Kidney tubule cell (primary cell): Measurements from ENCODE around the gene IQGAP2.
A peak's percentile ranks its signal among the peaks of the same experiment; 100 is the strongest.
"Not testable (repeated sequence)": the region's sequence is repeated elsewhere in the genome, so short reads cannot be mapped to it uniquely, and the experiment has no call there.

ENCODE experiments used
- DNase-seq: peaks from one replicate; pipeline ENCODE4 v3.0.0-alpha.2; 2018; ENCODE audit warnings: low spot score

IQGAP2 gene

DNA sequence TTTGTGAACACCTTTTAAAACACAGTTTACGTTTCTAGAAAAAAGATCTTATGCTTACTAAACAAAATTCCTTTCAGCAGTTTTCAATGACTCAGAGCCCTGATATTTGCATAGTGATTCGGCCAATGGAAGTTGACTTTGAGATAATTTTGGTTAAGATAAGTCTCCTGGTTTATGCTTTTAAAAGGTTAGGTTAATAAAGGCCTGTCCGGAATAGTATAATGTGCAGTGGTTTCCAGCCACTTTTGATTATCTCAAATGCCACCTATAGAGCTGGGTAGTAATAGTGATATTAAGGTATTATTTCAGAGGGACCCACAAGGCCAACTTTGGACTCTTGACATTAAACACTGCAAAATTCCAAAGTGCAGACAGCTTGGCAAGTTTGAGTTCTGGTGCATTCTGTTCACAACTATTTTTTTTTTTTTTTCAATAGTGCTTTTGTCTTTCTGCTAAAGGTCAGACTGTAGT is 134.0 kb downstream of the IQGAP2 start:
- DNase-seq: no peak

DNA sequence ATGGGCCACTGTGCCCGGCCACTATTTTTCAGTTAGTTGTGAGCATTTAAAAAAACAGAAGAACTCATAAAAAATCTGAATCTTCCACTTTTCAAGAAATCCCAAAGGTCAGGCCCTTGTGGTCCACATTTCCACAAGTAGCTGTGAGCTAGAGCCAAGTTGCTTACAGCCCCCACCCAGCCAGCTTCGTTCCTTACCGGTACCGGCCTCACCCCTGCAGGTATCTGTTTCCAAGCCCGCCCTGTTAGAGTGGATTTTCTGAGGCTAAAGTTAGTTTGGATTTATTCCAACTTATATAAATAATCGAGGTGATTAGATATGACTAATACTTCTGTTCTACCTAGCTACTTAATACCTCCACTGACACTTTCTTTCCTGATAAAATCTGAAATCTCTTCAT is 139.2 kb downstream of the IQGAP2 start:
- DNase-seq: no peak

DNA sequence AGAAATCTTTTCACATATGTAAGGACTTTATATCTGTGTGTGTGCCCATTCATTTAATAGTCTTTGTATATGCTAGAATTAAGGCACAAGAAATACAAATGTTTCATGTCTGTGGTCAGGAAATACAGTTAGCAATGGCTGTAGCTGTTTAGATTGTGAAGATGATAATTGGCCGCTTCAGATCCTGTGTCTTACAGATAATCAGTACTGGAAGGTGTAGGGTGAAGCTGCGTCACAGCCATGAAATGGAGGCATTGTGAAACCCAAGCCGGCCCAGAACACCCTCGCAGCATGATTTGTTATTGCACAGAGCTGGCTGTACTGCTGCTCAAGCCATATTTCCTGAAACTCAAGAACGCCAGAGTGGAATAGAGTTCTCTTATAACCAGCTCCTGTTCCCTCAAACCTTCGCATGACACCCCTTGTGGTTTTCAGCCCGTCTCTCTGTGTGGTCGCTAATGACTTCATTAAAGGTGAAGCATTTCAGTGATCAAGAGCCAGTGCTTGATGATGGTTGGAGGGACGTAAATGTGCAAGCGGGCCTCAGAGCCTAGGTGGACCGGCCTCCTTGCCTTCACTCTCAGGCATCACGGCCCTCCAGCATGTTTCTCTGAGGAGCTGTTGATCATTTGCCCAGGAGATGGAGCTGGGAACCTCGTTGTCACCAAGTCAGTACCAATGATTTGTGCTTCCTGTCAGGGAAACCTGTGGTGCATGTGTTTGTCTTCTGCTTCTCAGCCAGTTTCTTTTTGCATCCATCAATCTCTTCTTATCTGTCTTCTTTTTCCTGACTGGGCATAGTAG is 140.0 kb downstream of the IQGAP2 start:
- no peak for DNase-seq

DNA sequence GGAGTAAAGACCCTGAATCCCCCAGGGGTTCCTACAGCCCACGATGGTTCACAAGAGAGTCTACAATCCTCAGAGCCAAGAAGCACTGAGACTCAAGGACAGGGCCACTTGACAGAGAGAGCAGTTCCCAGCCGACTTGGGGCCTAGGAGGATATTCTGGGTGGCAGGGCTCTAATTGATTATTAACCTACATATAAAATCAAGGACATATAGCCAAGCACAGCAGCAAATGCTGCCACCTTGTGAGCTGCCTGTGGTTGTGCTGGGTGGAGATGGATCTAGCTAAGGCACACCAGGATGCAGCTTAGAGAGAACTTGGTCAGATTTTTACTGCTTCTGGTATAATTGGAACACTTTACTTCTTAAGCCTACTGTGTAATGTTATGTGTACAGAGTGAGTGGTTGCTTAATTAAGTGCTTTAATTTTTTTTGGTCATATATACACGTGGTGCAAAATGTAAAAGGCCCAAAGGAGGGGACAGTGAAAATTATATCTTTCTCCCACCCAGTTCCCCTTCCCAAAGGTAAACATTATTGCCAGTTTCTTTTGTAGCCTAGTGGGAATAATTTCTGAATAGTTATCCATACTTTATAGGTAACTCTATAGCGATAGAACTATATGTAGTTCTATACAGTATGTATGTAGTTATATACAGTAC is 141.3 kb downstream of the IQGAP2 start:
- DNase-seq: peak; percentile 67

DNA sequence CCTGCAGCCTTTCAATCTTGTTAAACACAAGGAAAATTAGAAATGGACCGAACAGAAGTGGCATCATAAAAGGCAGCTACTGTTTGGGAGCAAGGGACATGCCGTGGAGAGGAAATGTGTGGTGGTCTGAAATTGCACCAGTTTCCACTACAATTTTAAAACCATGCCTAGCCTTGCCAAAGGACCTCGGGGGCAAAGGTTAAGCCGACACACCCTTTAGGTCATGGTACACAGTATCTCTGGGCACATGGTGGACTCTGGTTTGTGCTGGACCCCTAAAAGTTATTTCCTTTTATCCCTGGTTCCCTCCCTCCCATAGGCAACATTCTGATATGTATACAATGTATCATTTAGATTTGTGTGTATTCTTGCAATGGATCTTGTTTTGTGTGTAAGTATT is 142.1 kb downstream of the IQGAP2 start:
- no peak for DNase-seq

DNA sequence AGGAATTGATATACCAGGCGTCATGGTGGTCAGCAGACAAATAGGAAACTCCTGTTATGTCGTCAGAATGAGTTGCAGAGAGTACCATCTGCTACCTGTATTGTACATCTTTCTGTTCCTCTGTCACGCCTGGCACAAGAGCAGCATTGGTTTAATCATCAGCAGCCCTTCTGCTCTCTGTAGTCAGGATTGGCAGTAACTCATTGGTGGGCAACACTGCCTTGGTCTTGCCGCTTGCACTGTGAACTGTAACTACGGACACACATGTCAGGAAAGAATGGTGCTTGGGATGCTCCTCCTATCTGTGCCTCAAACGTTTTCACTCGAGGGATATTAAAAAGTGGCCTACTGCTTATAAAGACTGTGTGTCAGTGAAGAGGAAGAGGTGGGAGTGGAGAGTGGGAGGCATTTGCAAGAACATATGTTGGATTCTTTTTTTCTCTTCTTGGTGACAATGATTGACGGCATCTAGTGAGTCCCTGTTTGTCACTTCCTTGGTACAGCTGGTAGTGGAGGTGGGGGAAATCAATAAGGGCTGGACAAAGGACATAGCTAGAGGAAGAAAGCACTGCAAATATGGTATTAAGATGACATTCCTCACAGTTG is 143.5 kb downstream of the IQGAP2 start:
- no peak for DNase-seq

DNA sequence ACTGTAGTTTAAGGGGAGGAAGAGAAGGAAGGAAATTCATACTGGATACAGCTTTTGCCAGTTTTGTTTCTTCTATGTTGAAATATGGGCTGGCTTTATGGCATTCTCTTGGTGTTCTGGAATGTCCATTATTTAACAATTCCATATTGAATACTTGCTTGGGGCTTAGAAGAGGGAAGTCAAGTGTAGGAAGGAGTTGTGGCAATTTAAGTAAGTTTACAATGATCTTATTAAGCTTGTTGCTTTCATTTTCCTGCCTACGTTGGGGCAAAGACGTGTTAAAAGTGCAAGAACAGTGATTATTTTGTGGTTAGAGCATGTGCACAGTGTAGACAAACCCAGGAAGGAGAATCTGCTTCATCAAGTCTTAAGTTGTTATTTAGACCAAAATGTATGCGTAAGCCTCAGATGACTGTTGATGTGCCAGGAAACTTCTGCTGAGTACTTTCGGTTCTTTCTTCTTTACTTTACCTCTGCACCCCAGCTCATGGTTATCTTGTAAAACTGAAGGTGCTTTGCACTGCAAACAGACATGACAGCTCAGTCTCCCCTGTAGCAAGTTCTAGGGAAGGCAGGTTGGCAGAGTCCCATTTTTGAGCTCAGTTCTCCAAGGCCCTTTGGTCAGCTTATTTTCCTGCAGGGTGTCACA is 144.3 kb downstream of the IQGAP2 start:
- DNase-seq: no peak

DNA sequence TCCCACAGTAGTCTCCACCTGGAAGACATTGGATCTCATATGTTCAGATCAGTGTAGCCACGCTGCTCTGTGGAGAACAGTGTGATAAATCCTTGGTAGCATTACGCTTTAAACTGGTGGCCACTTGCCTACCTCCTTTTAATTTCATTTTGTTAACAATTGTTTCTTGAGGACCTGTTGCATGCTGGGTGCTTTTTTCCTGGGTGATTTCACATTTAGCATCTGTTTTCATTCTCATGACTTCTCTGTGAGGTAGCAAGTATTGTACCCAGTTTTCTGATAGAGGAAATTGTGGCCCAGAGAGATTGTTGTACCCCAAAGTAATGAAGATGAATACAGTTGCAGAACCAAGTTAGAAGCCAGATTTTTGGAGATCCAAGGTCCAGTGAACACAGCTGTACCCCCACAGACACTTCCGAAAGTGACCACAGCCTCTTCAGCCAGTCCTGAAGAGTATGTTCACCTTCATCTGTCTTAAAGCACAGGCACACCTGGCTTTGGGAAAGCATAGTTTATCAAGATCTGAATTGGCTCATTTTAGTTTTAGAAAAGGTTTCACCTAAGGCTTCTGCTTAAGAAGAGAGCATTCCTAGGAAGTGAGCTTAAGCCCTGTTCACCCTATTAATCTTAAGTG is 144.9 kb downstream of the IQGAP2 start:
- no peak for DNase-seq

DNA sequence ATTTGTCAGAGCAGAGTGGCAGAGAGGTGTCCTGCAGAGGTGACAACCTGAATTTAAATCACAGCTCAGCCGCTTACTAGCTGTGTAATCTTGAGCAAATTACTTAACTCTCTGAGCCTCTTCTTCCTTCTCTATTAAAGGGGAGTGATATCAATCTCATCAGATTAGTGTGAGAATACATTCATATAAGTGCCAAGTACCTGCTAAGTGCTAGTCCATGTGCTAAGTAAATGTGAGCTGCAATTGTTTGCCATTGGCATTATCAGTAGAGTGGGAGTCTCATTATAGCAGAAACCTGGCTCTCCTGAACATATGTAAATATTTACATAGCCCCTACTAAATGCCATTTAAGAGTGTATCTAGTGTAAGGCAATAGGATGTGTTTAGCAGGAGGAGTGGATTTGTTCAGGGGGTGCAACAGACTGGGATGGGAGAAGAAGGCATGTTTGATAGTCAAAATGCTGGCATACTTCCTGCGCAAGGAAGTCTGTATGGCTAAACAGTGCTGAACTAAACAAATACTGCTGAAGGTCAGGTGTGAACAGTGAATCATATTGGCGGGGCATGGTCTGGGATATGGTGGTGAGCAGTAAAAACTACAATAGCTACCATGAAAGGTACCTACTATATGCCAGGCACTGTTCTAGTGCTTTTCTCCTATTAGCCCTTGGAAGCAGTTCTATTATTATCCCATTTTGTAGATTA is 145.6 kb downstream of the IQGAP2 start:
- DNase-seq: no peak

DNA sequence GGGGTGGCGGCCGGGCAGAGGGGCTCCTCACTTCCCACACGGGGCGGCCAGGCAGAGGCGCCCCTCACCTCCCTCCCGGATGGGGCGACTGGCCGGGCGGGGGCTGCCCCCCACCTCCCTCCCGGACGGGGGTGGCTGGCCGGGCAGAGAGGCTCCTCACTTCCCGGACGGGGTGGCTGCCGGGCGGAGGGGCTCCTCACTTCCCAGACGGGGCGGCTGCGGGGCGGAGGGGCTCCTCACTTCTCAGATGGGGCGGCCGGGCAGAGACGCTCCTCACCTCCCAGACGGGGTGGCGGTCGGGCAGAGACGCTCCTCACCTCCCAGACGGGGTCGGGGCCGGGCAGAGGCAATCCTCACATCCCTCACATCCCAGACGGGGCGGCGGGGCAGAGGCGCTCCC is 147.8 kb downstream of the IQGAP2 start:
- not testable (repeated sequence) for DNase-seq

DNA sequence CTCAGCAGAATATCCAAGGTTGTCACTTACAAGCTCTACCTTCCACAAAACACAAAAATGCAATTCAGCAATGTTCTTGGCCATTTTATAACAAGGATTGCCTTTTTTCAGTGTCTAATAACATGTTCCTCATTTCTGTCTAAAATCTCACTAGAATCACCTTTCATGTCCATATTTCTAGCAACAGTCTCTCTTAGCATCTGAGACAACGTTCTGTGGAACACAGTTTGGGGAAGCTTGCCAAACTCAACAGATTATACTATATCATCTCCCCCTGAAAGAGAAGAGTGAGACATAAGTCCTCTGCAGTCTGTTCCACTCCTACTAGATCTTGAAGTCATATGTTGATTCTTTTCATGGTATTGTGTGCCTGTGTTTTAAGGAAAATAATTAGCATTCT is 149.5 kb downstream of the IQGAP2 start:
- DNase-seq: no peak

DNA sequence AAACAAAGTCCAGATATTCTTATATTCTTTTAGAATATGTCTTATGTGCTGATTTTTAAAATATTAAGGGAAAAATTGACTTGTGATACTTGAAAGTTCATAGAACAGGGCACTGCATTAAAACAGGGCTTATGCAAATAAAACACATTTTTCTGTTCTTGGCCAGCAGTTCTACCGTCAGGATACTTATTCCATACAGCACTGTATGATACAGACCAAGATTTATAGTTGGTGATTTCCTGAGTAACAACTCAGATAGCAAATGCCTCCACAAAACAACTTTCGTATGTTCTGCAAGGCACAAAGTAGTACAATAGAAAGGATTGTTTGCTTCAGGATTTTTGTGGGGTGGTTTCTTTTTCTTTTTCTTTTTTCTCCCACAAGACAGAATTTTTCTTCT is 150.2 kb downstream of the IQGAP2 start:
- no peak for DNase-seq

DNA sequence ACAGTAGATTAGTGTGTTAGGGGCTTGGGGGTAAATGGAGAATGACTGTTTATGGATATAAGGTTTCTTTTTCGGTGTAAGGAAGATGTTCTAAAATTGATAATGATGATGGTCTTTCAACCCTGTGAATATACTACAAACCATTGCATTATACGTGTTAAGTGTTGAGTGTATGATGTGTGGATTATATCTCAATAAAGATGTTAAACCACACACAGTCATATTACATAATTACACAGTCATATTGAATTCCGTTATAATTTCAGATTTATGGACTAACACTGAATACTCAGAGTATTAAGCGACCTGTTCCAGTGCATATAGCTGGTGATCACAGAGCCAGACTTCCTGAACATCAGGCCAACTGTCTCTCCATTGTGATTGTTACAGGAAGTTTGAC is 152.0 kb downstream of the IQGAP2 start:
- no peak for DNase-seq

DNA sequence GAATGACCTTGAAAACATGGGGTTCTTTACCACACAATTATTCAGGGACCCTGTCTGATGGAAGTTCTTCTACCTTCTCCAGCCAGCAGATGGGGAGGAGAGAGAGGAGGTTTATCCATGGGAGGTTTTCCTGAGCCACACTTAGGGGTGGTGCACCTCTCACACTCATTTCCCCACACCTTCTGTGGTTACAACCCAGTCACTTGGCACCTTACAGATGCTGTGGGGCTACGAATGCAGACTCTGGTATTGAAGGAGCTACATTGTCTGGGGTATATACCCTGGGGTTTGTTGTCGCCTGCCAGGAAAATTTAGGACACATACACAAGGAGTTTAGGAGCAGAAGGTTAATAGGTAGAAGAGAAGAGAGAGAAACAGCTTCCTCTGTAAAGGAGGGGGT is 152.6 kb downstream of the IQGAP2 start:
- no peak for DNase-seq

DNA sequence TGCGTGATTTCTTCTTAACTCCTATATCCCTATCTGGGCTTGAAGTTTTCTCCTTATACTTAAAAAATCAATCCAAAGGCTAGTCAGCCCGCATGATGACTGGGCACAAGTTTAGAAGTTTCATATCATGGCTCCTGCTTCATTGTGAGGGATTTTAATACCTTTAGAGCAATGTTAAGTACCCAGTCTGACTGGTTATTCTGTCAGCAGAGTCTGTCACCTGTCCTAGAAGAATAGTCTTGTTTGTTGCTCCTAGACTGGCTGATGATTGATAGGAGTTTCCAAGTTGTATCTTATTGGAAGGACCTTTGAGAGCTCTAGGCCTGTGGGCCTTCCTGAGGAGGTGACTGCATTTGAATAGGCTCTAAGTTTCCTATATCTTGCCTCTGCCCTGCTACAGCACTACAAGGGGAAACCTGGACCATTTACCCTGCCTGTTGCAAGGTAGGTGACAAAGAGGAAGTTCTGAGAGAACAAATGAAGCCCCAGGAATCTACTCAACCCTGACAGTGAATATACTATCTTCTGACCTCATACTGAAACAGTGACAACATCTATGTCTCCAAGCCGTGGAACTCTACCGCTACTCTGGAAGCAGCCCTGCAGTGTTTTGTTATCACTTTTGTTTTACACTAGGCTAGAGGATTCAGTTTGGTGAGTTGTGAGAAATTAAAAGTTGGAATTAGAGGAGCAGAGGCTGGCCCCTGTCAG is 153.6 kb downstream of the IQGAP2 start:
- no peak for DNase-seq

DNA sequence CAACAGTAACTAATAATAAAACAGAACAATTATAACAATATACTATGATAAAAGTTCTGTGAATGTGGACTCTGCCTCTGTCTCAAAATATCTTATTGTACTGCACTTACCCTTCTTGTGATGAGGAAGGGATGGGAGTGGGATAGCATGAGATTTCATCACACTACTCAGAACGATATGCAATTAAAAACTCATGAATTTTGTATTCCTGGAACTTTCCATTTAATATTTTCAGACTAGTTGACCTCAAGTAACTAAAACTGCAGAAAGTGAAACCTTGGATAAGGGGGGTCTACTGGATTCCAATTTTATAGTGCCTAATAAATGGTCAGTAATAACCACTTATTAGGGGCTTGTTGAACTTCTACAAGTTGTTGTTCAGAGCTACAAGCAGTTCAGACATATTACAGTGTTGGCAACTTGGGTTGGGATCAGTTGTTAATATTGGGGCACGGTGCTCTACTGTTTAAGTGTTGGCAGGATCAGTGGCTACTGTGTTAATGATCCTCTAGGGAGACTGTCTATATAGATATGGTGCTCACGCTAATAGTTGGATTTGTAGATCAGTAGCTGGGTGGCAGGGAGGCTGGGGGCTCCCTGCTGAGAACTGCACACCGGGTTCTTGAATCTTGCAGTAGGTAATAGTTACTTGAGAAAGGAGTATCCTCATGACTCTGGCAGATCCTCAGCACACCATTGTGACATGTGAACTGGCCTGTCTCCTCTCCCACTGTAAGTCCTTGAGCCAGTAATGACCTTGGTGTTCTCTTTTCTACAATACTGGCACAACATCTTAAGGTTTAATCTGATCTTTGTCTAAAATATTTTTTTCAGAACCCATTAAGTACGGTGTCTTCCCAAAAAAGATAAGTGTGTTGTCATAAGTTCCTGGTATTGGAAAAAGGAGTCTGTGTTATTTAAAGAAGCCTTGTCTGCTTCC is 158.1 kb downstream of the IQGAP2 start:
- DNase-seq: no peak

DNA sequence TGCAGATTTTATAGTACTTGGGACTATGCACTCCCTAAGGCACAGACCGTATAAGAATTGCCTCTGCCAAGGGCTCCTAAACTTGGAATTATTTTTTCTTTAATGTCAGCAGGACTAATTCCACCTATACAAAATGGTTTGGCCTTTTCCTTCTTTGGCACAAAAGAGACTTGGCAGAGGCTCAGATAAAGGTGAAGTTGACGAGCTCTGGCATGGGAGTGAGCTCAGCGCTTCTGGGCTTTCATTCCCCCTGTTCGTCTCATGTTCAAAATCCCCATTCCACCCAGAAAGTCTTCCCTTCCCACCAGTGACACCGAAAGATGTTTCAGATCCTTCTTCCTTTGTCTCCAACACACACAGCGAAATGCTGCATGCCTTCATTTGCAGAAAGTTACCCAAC is 158.9 kb downstream of the IQGAP2 start:
- no peak for DNase-seq

DNA sequence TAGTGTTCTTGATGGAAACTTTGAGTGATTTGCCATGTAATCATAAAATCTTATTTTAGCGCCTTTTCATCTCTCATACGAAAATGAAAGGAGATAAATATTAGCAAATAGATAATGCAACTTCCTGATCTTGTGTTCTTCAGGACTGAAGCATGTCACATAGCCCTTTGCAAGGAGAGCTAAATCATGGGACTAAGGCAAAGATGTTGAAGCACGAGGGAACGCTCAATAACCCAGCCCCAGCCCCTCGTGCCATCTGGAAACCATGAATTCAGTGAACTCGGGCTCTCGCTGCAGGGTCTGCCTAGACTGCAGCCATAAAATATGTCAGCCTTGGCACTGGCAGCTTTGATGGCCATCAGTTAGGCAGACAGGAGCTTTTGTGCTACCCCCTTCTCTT is 161.9 kb downstream of the IQGAP2 start:
- DNase-seq: no peak

DNA sequence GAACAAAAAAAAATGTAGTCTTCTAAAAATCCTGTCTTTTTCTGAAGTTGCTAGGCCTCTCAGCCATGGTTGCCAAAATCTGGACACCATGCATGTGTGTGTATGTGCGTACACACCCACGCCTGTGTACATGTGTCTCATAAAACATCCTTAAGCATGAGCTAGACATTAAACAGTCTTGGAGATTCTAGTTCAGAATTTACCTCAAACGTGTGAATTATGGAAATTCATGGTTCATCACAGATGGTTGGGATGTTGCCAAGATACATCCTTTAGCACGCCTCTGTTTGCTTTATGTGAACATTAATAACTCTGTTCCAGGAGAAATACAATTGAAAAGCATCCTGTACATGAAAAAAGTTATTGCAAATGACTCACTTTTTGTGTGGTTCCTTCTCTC is 167.1 kb downstream of the IQGAP2 start:
- DNase-seq: no peak

DNA sequence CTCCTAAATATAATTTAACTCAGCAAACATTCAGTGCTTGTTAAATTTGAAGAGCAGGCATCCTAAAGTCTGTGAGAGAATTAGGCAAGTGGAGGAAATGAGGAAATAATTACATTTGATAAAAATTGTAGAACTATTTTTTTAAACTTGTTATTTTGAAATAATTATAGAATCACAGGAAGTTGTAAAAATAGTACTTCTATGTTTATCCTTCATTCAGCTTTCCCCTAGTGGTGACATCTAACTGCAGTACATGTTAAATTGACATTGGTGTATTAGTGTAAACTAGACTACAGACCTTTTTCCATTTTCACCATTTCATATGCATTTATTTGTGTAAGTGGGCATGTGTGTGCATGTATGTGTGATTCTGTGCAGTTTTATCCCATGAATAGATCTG is 168.5 kb downstream of the IQGAP2 start:
- DNase-seq: no peak
